ENCODE measurements around the gene CDC37.

GRCh38 chr19:10395917-10396316, 7.4 kb downstream of the CDC37 start:
- no peak for TF ChIP-seq POLR2A (IDR thresholded peaks at IDR 0.05; ENCODE audit: low read depth, low read length)
- no peak for TF ChIP-seq TAF1 (IDR thresholded peaks at IDR 0.05; ENCODE audit: low read depth, low read length)
- no peak for TF ChIP-seq POLR2AphosphoS5 (IDR thresholded peaks at IDR 0.05; ENCODE audit: low read depth, low read length)
- no peak for TF ChIP-seq SPI1 (IDR thresholded peaks at IDR 0.05; ENCODE audit: low read depth, low read length)
- no peak for TF ChIP-seq POU2F2 (IDR thresholded peaks at IDR 0.05; ENCODE audit: low read depth, low read length)
- no peak for TF ChIP-seq PAX5 (IDR thresholded peaks at IDR 0.05; ENCODE audit: insufficient read depth, low read length, severe bottlenecking)

Data from GM12891 (cell line).